ENCODE results near the gene KLHL21. TPM values are rescaled to one million over a fixed set of nuclear protein-coding genes. Genes with fewer than 3 reads are reported as not detected.

The KLHL21 gene
- total RNA-seq, 4 donors from 2014 or later = 48.3 to 98.5 (median 57.0) TPM

DNA sequence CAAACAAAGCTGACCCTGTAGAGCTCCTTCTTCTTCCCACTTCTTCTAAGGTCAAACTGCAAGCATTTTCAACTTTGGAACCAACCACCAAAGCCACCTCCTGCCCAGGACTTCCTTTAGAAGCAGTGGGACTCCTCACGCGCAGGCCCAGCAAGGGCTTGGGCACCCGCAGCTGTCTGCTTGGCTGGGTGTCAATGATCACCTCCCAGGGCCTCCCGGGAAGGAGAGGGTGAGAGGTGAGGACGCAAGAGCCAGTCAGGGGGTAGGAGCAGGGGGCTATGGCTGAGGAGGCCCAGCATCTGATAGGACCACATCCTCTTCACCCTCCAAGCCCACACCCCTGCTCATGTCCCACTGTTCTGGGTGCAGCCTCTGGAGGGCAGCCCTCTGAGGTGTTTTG is 10.2 kb downstream of the KLHL21 start:
- no peak for ATAC-seq (ENCODE audit: low FRiP score)
- TF ChIP-seq, protein P1, sequence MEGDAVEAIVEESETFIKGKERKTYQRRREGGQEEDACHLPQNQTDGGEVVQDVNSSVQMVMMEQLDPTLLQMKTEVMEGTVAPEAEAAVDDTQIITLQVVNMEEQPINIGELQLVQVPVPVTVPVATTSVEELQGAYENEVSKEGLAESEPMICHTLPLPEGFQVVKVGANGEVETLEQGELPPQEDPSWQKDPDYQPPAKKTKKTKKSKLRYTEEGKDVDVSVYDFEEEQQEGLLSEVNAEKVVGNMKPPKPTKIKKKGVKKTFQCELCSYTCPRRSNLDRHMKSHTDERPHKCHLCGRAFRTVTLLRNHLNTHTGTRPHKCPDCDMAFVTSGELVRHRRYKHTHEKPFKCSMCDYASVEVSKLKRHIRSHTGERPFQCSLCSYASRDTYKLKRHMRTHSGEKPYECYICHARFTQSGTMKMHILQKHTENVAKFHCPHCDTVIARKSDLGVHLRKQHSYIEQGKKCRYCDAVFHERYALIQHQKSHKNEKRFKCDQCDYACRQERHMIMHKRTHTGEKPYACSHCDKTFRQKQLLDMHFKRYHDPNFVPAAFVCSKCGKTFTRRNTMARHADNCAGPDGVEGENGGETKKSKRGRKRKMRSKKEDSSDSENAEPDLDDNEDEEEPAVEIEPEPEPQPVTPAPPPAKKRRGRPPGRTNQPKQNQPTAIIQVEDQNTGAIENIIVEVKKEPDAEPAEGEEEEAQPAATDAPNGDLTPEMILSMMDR (IDR thresholded peaks at IDR 0.05) = no peak

DNA sequence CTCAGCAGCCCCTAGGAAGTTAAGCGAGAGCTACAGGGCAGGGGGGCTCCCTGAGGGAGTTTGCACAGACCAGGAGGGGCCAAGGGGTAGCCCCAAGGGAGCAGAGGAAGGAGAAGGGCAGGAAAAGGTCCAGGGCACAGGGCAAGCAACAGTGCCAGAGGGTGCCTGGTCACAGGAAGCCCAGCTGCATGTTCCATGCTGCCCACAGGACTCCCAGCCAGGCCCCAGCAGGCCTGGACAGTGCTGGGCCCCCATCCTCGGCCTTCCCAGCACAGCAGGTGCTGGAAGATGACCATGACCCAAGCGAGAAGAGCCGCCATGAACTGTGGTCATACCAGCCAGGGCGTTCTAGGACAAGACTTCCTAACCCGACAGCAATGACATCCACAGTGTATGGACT is 11.0 kb downstream of the KLHL21 start:
- ATAC-seq (ENCODE audit: low FRiP score) = no peak
- TF ChIP-seq, protein P1 (IDR thresholded peaks at IDR 0.05) = no peak

More for the DNA sequence above, 10.2 kb downstream of the KLHL21 start:
- no peak for DNase-seq (ENCODE audit: low spot score)

DNA sequence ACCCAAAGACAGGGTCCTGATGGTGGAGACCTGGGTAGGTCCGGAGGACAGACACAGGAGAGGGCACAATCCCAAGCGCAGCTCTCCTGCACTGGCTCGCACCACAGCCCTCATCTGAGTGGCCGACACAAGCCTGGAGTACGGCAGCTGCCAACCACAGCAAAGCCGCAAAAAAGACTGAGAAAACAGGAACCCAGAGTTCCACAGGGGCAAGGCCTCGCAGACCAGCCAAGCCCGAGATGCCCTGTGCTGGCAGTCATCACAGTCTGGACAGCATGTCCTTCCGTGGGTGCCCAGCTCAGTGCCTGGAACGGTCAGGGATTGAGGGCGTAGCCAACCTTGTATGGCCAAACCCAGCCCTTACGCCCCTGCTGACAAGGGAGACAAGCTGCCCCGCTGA is 11.4 kb downstream of the KLHL21 start:
- ATAC-seq (ENCODE audit: low FRiP score) = peak; percentile 30
- DNase-seq (ENCODE audit: low spot score) = no peak
- TF ChIP-seq, protein P1 (IDR thresholded peaks at IDR 0.05) = no peak

More for the DNA sequence above, 11.0 kb downstream of the KLHL21 start:
- no peak for DNase-seq (ENCODE audit: low spot score)

DNA sequence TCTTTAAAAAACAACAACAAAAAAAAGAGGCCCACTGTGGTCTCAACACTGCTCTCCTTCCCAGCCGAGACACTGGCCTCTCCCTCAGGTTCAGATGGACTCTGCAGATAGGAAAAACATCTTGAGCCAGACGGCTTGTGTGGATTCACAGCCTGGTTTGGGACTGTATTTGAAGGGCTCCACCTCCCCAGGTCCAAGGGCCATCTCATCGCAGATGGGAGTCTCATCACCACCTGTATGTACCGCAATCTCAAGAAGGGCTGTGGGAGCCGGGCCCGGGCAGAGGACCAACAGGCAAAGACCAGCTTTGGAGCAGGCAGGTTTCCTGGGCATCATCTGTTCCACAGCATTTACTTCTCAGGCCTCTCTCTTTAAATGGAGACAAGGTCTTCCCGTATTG is 12.6 kb downstream of the KLHL21 start:
- TF ChIP-seq, protein P1 (IDR thresholded peaks at IDR 0.05) = no peak
- ATAC-seq (ENCODE audit: low FRiP score) = no peak
- DNase-seq (ENCODE audit: low spot score) = no peak

DNA sequence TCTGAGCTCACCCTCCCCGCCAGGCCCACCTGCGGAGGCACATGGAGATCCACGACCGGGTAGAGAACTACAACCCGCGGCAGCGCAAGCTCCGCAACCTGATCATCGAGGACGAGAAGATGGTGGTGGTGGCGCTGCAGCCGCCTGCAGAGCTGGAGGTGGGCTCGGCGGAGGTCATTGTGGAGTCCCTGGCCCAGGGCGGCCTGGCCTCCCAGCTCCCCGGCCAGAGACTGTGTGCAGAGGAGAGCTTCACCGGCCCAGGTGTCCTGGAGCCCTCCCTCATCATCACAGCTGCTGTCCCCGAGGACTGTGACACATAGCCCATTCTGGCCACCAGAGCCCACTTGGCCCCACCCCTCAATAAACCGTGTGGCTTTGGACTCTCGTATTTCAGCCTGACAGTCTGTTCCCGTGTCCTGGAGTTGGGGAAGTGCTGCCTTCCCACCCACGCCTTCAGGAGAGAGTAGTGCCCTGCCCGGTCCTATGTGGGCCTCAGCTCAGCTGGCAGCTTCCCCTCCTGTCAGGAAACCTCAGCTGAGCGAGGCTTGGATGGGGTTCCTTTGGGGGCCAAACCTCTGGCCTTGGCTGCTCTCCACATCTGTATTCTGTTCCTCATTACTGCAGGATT is 13.7 kb downstream of the KLHL21 start:
- DNase-seq (ENCODE audit: low spot score) = no peak
- TF ChIP-seq, protein P1 (IDR thresholded peaks at IDR 0.05) = no peak
- ATAC-seq (ENCODE audit: low FRiP score) = no peak

DNA sequence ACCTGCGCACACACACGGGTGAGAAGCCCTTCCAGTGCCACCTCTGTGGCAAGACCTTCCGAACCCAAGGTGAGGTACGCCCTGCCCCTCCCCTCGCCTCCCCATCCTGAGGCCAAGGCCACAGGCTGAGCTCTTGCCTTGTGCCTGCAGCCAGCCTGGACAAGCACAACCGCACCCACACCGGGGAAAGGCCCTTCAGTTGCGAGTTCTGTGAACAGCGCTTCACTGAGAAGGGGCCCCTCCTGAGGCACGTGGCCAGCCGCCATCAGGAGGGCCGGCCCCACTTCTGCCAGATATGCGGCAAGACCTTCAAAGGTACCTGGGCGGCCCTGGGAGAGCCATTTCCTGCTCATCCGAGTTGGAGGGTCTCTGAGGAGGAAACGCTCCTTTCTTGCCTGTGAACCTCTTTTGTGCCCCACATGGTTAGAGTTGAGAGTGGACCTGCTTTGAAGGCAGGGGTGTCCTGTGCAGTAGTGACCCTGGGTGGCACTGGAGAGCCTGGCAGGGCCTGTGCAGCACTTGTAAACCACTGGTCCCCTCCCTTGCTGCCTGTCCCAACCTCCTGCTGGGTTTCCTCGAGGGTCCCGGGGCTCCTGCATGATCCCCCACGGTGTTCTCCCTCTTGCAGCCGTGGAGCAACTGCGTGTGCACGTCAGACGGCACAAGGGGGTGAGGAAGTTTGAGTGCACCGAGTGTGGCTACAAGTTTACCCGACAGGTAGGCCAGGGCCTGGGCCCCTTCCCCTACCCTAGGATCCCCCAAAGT is 14.4 kb downstream of the KLHL21 start:
- DNase-seq (ENCODE audit: low spot score) (no peak), ATAC-seq (ENCODE audit: low FRiP score) (no peak)

More for the DNA sequence above, 14.4 kb downstream of the KLHL21 start:
- TF ChIP-seq, protein P1 (IDR thresholded peaks at IDR 0.05) = no peak

All from omental fat pad (tissue), 4 donors.